OCI-LY7 (cell line): ENCODE measurements around the gene DCP2. TPM values are rescaled to one million over a fixed set of nuclear protein-coding genes. Genes with fewer than 3 reads are reported as not detected.
"Not testable (repeated sequence)": the region's sequence is repeated elsewhere in the genome, so short reads cannot be mapped to it uniquely, and the experiment has no call there.

Experiments
- BruUV-seq: library from RNA; stranded (reverse); fragments of 400-500 nt; replicated peaks from 2 replicates; lab custom pipeline; 2021; lab: Mats Ljungman, UMichigan
- CTCF ChIA-PET: fragments of 300-600 bp; sonication (Branson Sonifier 250); formaldehyde crosslinking; loops from one replicate; lab custom pipeline; 2022; ENCODE audit warnings: antibody characterized with exemption; ENCODE audit not compliant: unreplicated experiment; lab: Charles Lee
- POLR2A ChIA-PET: fragments of 300-600 bp; sonication (Branson Sonifier 250); formaldehyde crosslinking; loops from one replicate; lab custom pipeline; 2022; ENCODE audit warnings: antibody characterized with exemption; lab: Charles Lee
- DNase-seq: peaks from one replicate; pipeline ENCODE4 v3.0.0-alpha.2; 2015; ENCODE audit warnings: low spot score
- H2AFZ ChIP-seq: fragments of 200-600 bp; sonication (generic), shearing (Covaris generic); 2 replicates; pipeline ENCODE4 v1.6.1; 2014; ENCODE audit warnings: mild to moderate bottlenecking, antibody characterized with exemption, low read length, moderate library complexity
- H3K27ac ChIP-seq: fragments of 200-600 bp; sonication (generic); 2 replicates; pipeline ENCODE4 v1.5.1; 2014; ENCODE audit warnings: mixed run types, low read depth, mild to moderate bottlenecking, moderate library complexity, low read length, inconsistent platforms; ENCODE audit not compliant: poor library complexity, severe bottlenecking
- H3K36me3 ChIP-seq: fragments of 200-600 bp; sonication (generic); 2 replicates; pipeline ENCODE4 v1.6.1; 2014; ENCODE audit warnings: mild to moderate bottlenecking, antibody characterized with exemption, low read length, moderate library complexity, mixed read lengths; ENCODE audit not compliant: insufficient read depth
- H3K4me1 ChIP-seq: fragments of 200-600 bp; sonication (generic); 2 replicates; pipeline ENCODE4 v1.5.1; 2014; ENCODE audit warnings: mild to moderate bottlenecking, low read length; ENCODE audit not compliant: insufficient read depth, poor library complexity, severe bottlenecking
- H3K4me2 ChIP-seq: fragments of 200-600 bp; sonication (generic); 2 replicates; pipeline ENCODE4 v1.6.1; 2014; ENCODE audit warnings: mild to moderate bottlenecking, low read length
- H3K4me3 ChIP-seq: fragments of 200-600 bp; sonication (generic); 2 replicates; pipeline ENCODE4 v1.5.1; 2014; ENCODE audit warnings: mild to moderate bottlenecking, low read depth, low read length; ENCODE audit not compliant: poor library complexity, severe bottlenecking
- H3K79me2 ChIP-seq: fragments of 200-600 bp; sonication (generic); 2 replicates; pipeline ENCODE4 v1.6.1; 2016; ENCODE audit warnings: low read depth, mild to moderate bottlenecking, low read length, moderate library complexity, mixed read lengths; ENCODE audit not compliant: insufficient read depth
- H3K9me2 ChIP-seq: fragments of 200-600 bp; sonication (generic); 2 replicates; pipeline ENCODE4 v1.6.1; 2016; ENCODE audit warnings: mild to moderate bottlenecking, low read length, mixed read lengths; ENCODE audit not compliant: insufficient read depth
- H3K9me3 ChIP-seq: fragments of 200-600 bp; sonication (generic); 2 replicates; pipeline ENCODE4 v1.6.1; 2014; ENCODE audit warnings: mild to moderate bottlenecking, mixed run types, low read length, mixed read lengths
- H4K20me1 ChIP-seq: fragments of 200-600 bp; sonication (generic); 2 replicates; pipeline ENCODE4 v1.6.1; 2014; ENCODE audit warnings: mild to moderate bottlenecking, antibody characterized with exemption, low read length, moderate library complexity, mixed read lengths; ENCODE audit not compliant: insufficient read depth
- CTCF ChIP-seq: fragments of 200-600 bp; sonication (generic); conservative IDR thresholded peaks from 2 replicates; pipeline ENCODE4 v1.5.1; 2014; ENCODE audit warnings: mild to moderate bottlenecking, antibody characterized with exemption, low read length, moderate library complexity, mixed read lengths
- EZH2phosphoT487 ChIP-seq: fragments of 200-600 bp; sonication (generic); IDR thresholded peaks from 2 replicates; pipeline ENCODE4 v1.6.1; 2018; ENCODE audit warnings: low read depth, borderline replicate concordance, mild to moderate bottlenecking, mixed run types, antibody characterized with exemption, low read length, moderate library complexity, mixed read lengths
- intact Hi-C: fragments of 100-400 bp; cut with micrococcal nuclease; formaldehyde crosslinking; loops from one replicate; pipeline ENCODE4 v1.10.0; 2022; ENCODE audit not compliant: unreplicated experiment
- total RNA-seq, 2 experiments: library from RNA; depleted of rRNA in 1 of 2; stranded (reverse); fragments of >200 nt in 1 of 2; shearing (Covaris generic) in 1 of 2; gene quantifications; 2 replicates each; pipeline ENCODE4 v1.2.3, GENCODE V29; 2014 to 2022

DCP2 gene
- total RNA-seq, 2 experiments from 2014 or later: 81.3 to 139 TPM

- Histone ChIP-seq H2AFZ (no peak overlapping the region), H3K36me3 (no peaks in the 10 kb centered on the region), H3K79me2 (no peaks in the 10 kb centered on the region), H3K4me2 (no peak overlapping the region), H3K9me2 (no peaks in the 10 kb centered on the region), H3K4me3 (no peak overlapping the region), H3K4me1 (peaks cover 14% of the 10 kb centered on the region), H3K27ac (no peak overlapping the region), H4K20me1 (no peaks in the 10 kb centered on the region), H3K9me3 (no peaks in the 10 kb centered on the region)
- BruUV-seq: no TSS peak
- no peak for TF ChIP-seq EZH2phosphoT487
- TF ChIP-seq CTCF: no peak
- no peak for DNase-seq
- intact Hi-C loops: loop anchor here (5.0 kb wide), 2 partner anchors 98 to 263 kb away; partner anchors contain the start of gene SRP19
- ChIA-PET POLR2A (interaction anchor here (0.7 to 1.5 kb wide), 7 partner anchors 9 to 1353 kb away, joined by 3 to 8 read pairs (median 5); partner anchors contain the start of gene DCP2), CTCF (interaction anchor here (1.0 kb wide), 1 partner anchor 37 kb away, joined by 3 read pairs; no protein-coding TSS in a partner anchor)
These were observed 16.3 kb upstream of the DCP2 start for GRCh38 chr5:112960315-112960714.

- intact Hi-C loops: loop anchor here (5.0 kb wide), 2 partner anchors 99 to 264 kb away; partner anchors contain the start of gene SRP19
- Histone ChIP-seq H3K4me1 (peaks cover 14% of the 10 kb centered on the region), H3K79me2 (no peaks in the 10 kb centered on the region), H3K36me3 (no peaks in the 10 kb centered on the region), H2AFZ (no peak overlapping the region), H4K20me1 (no peaks in the 10 kb centered on the region), H3K9me3 (no peaks in the 10 kb centered on the region), H3K4me2 (no peak overlapping the region), H3K4me3 (no peak overlapping the region), H3K9me2 (no peaks in the 10 kb centered on the region), H3K27ac (no peak overlapping the region)
- TF ChIP-seq CTCF: no peak
- no peak for TF ChIP-seq EZH2phosphoT487
- BruUV-seq: no TSS peak
- ChIA-PET POLR2A (interaction anchor here (0.7 to 1.5 kb wide), 8 partner anchors 9 to 1352 kb away, joined by 3 to 8 read pairs (median 4); partner anchors contain the start of gene DCP2), CTCF (interaction anchor here (1.0 kb wide), 1 partner anchor 38 kb away, joined by 3 read pairs; no protein-coding TSS in a partner anchor)
- no peak for DNase-seq
These were observed 15.6 kb upstream of the DCP2 start for GRCh38 chr5:112960863-112961504.

- H2AFZ ChIP-seq: peak overlapping the region; percentile 75; the same call in 1 of the 2 replicates
- POLR2A ChIA-PET: interaction anchor here (1.1 to 1.3 kb wide), 3 partner anchors 17 to 40 kb away, joined by 3 read pairs; no protein-coding TSS in a partner anchor
These were observed 13.2 kb upstream of the DCP2 start for GRCh38 chr5:112963374-112963733.

More at GRCh38 chr5:112963374-112963733, 13.2 kb upstream of the DCP2 start:
- H3K79me2 ChIP-seq, H3K36me3 ChIP-seq, H4K20me1 ChIP-seq, DNase-seq, H3K4me2 ChIP-seq, H3K9me3 ChIP-seq, H3K4me3 ChIP-seq, H3K9me2 ChIP-seq, BruUV-seq, H3K27ac ChIP-seq: not testable (repeated sequence)
- CTCF ChIA-PET: interaction anchor here (0.9 kb wide), 1 partner anchor 39 kb away, joined by 3 read pairs; no protein-coding TSS in a partner anchor
- intact Hi-C loops: loop anchor here (5.0 kb wide), 2 partner anchors 101 to 266 kb away; partner anchors contain the start of gene SRP19
- H3K4me1 ChIP-seq: peaks cover 14% of the 10 kb centered on the region
